Liver (tissue), 9 donors: ENCODE results near the gene C10orf71. TPM values are rescaled to one million over a fixed set of nuclear protein-coding genes. Genes with fewer than 3 reads are reported as not detected.

Experiments
- DNase-seq: peaks from one replicate; pipeline ENCODE4 v3.0.0-alpha.2; 2017; ENCODE audit warnings: low spot score
- H3K27ac ChIP-seq, 2 donors: one replicate each; pipeline ENCODE4 v1.7.0; 2013; ENCODE audit warnings: inconsistent platforms in 2 of 2, low read length in 2 of 2, control low read depth in 1 of 2, low read depth in 1 of 2, mild to moderate bottlenecking in 1 of 2
- H3K27me3 ChIP-seq, 4 donors: one replicate each; pipeline versions ENCODE4 v1.6.1 to v1.7.0; 2013; ENCODE audit warnings: low read length in 3 of 4, inconsistent platforms in 1 of 4, mild to moderate bottlenecking in 1 of 4, moderate library complexity in 1 of 4; ENCODE audit not compliant: control insufficient read depth in 4 of 4, insufficient read depth in 4 of 4
- H3K36me3 ChIP-seq, 4 donors: one replicate each; pipeline versions ENCODE4 v1.6.1 to v1.7.0; 2013; ENCODE audit warnings: low read length in 3 of 4, mild to moderate bottlenecking in 3 of 4, low read depth in 1 of 4, moderate library complexity in 1 of 4; ENCODE audit not compliant: control insufficient read depth in 4 of 4, insufficient read depth in 3 of 4
- H3K4me1 ChIP-seq, 4 donors: one replicate each; pipeline versions ENCODE4 v1.6.1 to v1.7.0; 2013; ENCODE audit warnings: low read length in 3 of 4, mild to moderate bottlenecking in 3 of 4, moderate library complexity in 1 of 4; ENCODE audit not compliant: control insufficient read depth in 4 of 4, insufficient read depth in 4 of 4
- H3K4me3 ChIP-seq, 3 donors: one replicate each; pipeline versions ENCODE4 v1.6.1 to v1.7.0; 2013; ENCODE audit warnings: low read length in 3 of 3, control low read depth in 1 of 3, low read depth in 1 of 3, mild to moderate bottlenecking in 1 of 3
- H3K9ac ChIP-seq, 2 donors: one replicate each; pipeline ENCODE4 v1.7.0; 2013; ENCODE audit warnings: low read length in 2 of 2, mild to moderate bottlenecking in 2 of 2, moderate library complexity in 2 of 2, control low read depth in 1 of 2, low read depth in 1 of 2
- H3K9me3 ChIP-seq, 4 donors: one replicate each; pipeline versions ENCODE4 v1.6.1 to v1.7.0; 2013; ENCODE audit warnings: low read length in 3 of 4; ENCODE audit not compliant: control insufficient read depth in 4 of 4
- FOXA1 ChIP-seq: IDR thresholded peaks from 2 replicates; pipeline ENCODE4 v1.6.1; 2016; ENCODE audit warnings: antibody characterized with exemption
- FOXA2 ChIP-seq: IDR thresholded peaks from 2 replicates; pipeline ENCODE4 v1.6.1; 2016; ENCODE audit warnings: antibody characterized with exemption
- HNF4A ChIP-seq, 2 donors: conservative IDR thresholded peaks; 2 replicates each; pipeline ENCODE4 v1.6.1; 2016; ENCODE audit warnings: antibody characterized with exemption in 2 of 2, mild to moderate bottlenecking in 2 of 2
- MAX ChIP-seq: IDR thresholded peaks from 2 replicates; pipeline ENCODE4 v1.6.1; 2016; ENCODE audit warnings: antibody characterized with exemption
- RAD21 ChIP-seq, 2 donors: IDR thresholded peaks; 2 replicates each; pipeline ENCODE4 v1.6.1; 2016; ENCODE audit warnings: antibody characterized with exemption in 2 of 2, mild to moderate bottlenecking in 2 of 2
- RXRA ChIP-seq, 2 donors: IDR thresholded peaks; 2 replicates each; pipeline ENCODE4 v1.6.1; 2017 to 2018; ENCODE audit warnings: antibody characterized with exemption in 2 of 2, mild to moderate bottlenecking in 1 of 2
- YY1 ChIP-seq: IDR thresholded peaks from 2 replicates; pipeline ENCODE4 v1.6.1; 2016; ENCODE audit warnings: antibody characterized with exemption, mild to moderate bottlenecking
- WGBS: extraction: QIAGEN DNeasy Blood & Tissue Kit; methylation state at CpG from one replicate; pipeline ENCODE4 v1.1.7; 2013; 5-methylcytosine and 5-hydroxymethylcytosine counted together
- polyA plus RNA-seq, 2 donors: library from polyadenylated mRNA; stranded (reverse) in 1 of 2; unstranded in 1 of 2; fragments of 200-250 nt in 1 of 2; fragments of >200 nt in 1 of 2; fragmentation: Nextera tagmentation in 1 of 2; extraction: Ambion mirVana in 1 of 2; gene quantifications; one replicate each; pipeline versions ENCODE4 v1.2.1 to v1.2.3, GENCODE V29; 2013 to 2015
- total RNA-seq, 2 donors: library from RNA; depleted of rRNA; stranded (reverse); fragments of >200 nt; gene quantifications; one replicate each; pipeline ENCODE4 v1.2.3, GENCODE V29; 2014
- TF ChIP-seq, protein P1 (sequence below): IDR thresholded peaks from 2 replicates; pipeline ENCODE4 v1.6.1; 2016; ENCODE audit warnings: antibody characterized with exemption
- TF ChIP-seq, protein P2 (sequence below): IDR thresholded peaks from 2 replicates; pipeline ENCODE4 v1.6.1; 2016; ENCODE audit warnings: antibody characterized with exemption, mild to moderate bottlenecking
- TF ChIP-seq, protein P3 (sequence below): IDR thresholded peaks from 2 replicates; pipeline ENCODE4 v1.6.1; 2016; ENCODE audit warnings: antibody characterized with exemption
- TF ChIP-seq, protein P4 (sequence below): fragments of 150-350 bp; IDR thresholded peaks from 2 replicates; pipeline ENCODE4 v1.5.1; 2017; ENCODE audit warnings: improper control_type of control experiment, low read depth, low read length; ENCODE audit not compliant: missing input control
- donor health status: healthy.
- donor health status: healthy.
- donor health status: healthy.
- donor health status: healthy.
- donor health status: healthy.

The C10orf71 gene
- total and polyA plus RNA-seq, 4 donors: 0.03 TPM; not detected in 3

GRCh38 chr10:49282879-49283341 is 16.1 kb upstream of the C10orf71 start:
- Histone ChIP-seq H3K9me3 (no peaks in the 10 kb centered on the region), H3K4me3 (no peak overlapping the region), H3K4me1 (no peaks in the 10 kb centered on the region), H3K27ac (no peak overlapping the region), H3K9ac (no peak overlapping the region), H3K36me3 (no peaks in the 10 kb centered on the region), H3K27me3 (peaks cover 0 to 5% (median 0%) of the 10 kb centered on the region in 4 donors)
- 72% methylated on average over 12 of the region's 12 CpGs for WGBS
- no peak for DNase-seq
- no peak for TF ChIP-seq FOXA1
- TF ChIP-seq, protein P1, sequence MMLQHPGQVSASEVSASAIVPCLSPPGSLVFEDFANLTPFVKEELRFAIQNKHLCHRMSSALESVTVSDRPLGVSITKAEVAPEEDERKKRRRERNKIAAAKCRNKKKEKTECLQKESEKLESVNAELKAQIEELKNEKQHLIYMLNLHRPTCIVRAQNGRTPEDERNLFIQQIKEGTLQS: no peak
- TF ChIP-seq RXRA (IDR thresholded peaks at IDR 0.05): no peak
- TF ChIP-seq MAX: no peak
- TF ChIP-seq, protein P2, sequence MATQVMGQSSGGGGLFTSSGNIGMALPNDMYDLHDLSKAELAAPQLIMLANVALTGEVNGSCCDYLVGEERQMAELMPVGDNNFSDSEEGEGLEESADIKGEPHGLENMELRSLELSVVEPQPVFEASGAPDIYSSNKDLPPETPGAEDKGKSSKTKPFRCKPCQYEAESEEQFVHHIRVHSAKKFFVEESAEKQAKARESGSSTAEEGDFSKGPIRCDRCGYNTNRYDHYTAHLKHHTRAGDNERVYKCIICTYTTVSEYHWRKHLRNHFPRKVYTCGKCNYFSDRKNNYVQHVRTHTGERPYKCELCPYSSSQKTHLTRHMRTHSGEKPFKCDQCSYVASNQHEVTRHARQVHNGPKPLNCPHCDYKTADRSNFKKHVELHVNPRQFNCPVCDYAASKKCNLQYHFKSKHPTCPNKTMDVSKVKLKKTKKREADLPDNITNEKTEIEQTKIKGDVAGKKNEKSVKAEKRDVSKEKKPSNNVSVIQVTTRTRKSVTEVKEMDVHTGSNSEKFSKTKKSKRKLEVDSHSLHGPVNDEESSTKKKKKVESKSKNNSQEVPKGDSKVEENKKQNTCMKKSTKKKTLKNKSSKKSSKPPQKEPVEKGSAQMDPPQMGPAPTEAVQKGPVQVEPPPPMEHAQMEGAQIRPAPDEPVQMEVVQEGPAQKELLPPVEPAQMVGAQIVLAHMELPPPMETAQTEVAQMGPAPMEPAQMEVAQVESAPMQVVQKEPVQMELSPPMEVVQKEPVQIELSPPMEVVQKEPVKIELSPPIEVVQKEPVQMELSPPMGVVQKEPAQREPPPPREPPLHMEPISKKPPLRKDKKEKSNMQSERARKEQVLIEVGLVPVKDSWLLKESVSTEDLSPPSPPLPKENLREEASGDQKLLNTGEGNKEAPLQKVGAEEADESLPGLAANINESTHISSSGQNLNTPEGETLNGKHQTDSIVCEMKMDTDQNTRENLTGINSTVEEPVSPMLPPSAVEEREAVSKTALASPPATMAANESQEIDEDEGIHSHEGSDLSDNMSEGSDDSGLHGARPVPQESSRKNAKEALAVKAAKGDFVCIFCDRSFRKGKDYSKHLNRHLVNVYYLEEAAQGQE: no peak
- no peak for TF ChIP-seq YY1
- TF ChIP-seq, protein P3, sequence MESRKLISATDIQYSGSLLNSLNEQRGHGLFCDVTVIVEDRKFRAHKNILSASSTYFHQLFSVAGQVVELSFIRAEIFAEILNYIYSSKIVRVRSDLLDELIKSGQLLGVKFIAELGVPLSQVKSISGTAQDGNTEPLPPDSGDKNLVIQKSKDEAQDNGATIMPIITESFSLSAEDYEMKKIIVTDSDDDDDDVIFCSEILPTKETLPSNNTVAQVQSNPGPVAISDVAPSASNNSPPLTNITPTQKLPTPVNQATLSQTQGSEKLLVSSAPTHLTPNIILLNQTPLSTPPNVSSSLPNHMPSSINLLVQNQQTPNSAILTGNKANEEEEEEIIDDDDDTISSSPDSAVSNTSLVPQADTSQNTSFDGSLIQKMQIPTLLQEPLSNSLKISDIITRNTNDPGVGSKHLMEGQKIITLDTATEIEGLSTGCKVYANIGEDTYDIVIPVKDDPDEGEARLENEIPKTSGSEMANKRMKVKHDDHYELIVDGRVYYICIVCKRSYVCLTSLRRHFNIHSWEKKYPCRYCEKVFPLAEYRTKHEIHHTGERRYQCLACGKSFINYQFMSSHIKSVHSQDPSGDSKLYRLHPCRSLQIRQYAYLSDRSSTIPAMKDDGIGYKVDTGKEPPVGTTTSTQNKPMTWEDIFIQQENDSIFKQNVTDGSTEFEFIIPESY: no peak
- TF ChIP-seq FOXA2: no peak
- no peak for TF ChIP-seq RAD21 (IDR thresholded peaks at IDR 0.05)

DNA sequence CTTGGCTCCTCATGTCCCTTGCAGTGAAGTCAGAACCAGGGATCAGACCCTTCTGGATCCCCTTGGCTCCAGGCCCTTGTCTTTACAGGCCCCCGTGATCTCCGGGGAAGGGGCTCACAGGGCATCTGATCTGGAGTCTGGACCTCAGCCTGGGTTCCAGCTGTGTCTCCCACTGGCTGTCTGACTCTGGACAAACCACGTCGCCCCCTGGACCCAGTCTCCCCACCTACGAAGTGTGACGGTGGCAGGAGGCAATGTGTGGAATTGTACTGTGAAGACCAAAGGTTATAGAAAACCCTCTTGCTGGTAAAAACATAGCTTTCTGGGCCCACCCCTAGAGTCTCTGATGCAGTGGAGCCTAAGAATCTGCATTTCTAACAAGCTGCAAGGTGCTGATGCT is 15.5 kb upstream of the C10orf71 start:
- no peak overlapping the region for H3K9ac ChIP-seq
- DNase-seq: no peak
- H3K27ac ChIP-seq: no peak overlapping the region
- no peaks in the 10 kb centered on the region for H3K36me3 ChIP-seq
- H3K27me3 ChIP-seq: peaks cover 0 to 5% (median 0%) of the 10 kb centered on the region in 4 donors
- no peak for TF ChIP-seq HNF4A (conservative IDR thresholded peaks at IDR 0.05)
- TF ChIP-seq, protein P4, sequence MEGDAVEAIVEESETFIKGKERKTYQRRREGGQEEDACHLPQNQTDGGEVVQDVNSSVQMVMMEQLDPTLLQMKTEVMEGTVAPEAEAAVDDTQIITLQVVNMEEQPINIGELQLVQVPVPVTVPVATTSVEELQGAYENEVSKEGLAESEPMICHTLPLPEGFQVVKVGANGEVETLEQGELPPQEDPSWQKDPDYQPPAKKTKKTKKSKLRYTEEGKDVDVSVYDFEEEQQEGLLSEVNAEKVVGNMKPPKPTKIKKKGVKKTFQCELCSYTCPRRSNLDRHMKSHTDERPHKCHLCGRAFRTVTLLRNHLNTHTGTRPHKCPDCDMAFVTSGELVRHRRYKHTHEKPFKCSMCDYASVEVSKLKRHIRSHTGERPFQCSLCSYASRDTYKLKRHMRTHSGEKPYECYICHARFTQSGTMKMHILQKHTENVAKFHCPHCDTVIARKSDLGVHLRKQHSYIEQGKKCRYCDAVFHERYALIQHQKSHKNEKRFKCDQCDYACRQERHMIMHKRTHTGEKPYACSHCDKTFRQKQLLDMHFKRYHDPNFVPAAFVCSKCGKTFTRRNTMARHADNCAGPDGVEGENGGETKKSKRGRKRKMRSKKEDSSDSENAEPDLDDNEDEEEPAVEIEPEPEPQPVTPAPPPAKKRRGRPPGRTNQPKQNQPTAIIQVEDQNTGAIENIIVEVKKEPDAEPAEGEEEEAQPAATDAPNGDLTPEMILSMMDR: no peak
- H3K4me1 ChIP-seq: no peaks in the 10 kb centered on the region
- no peaks in the 10 kb centered on the region for H3K9me3 ChIP-seq
- no peak overlapping the region for H3K4me3 ChIP-seq
- 94% methylated on average over 6 of the region's 6 CpGs for WGBS
